ENCODE measurements around the gene CSNK2A1. TPM values are rescaled to one million over a fixed set of nuclear protein-coding genes. Genes with fewer than 3 reads are reported as not detected.
"Not testable (repeated sequence)": the region's sequence is repeated elsewhere in the genome, so short reads cannot be mapped to it uniquely, and the experiment has no call there.

CSNK2A1 gene
- polyA plus RNA-seq, 1 experiment, result 136 TPM

DNA sequence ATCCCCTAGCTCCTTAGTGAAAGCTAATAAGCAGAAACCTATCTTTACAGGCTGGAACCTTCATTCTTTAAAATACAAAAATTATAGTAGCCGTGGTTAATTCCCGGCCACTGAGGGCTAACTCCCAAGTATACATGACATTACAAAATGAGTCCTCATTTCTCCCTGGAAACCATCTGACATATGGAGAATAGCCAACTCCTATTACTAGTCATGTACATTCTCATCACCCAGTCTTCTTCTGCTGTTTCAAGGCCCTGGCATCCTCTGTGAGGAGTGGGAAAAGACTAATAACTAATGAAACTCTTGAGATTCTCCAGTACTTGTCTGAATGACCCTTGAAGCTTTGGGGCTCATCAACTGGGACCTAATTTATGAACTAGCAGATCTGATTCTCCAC is 30.2 kb downstream of the CSNK2A1 start:
- CTCF ChIA-PET, result no interaction called here
- Histone ChIP-seq H3K27ac (ENCODE audit: low read depth, low read length) (no peak overlapping the region), H3K4me3 (ENCODE audit: low read depth, low read length) (no peak overlapping the region), H3K9me3 (ENCODE audit: control insufficient read depth, insufficient read depth, low read length) (no peaks in the 10 kb centered on the region), H3K27me3 (ENCODE audit: control insufficient read depth, insufficient read depth, low read length) (no peaks in the 10 kb centered on the region)
- POLR2A ChIA-PET, result no interaction called here
- TF ChIP-seq, protein P1, sequence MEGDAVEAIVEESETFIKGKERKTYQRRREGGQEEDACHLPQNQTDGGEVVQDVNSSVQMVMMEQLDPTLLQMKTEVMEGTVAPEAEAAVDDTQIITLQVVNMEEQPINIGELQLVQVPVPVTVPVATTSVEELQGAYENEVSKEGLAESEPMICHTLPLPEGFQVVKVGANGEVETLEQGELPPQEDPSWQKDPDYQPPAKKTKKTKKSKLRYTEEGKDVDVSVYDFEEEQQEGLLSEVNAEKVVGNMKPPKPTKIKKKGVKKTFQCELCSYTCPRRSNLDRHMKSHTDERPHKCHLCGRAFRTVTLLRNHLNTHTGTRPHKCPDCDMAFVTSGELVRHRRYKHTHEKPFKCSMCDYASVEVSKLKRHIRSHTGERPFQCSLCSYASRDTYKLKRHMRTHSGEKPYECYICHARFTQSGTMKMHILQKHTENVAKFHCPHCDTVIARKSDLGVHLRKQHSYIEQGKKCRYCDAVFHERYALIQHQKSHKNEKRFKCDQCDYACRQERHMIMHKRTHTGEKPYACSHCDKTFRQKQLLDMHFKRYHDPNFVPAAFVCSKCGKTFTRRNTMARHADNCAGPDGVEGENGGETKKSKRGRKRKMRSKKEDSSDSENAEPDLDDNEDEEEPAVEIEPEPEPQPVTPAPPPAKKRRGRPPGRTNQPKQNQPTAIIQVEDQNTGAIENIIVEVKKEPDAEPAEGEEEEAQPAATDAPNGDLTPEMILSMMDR (IDR thresholded peaks at IDR 0.05; ENCODE audit: low read depth, low read length), result no peak
- DNase-seq (ENCODE audit: low read depth, low spot score), result no peak

DNA sequence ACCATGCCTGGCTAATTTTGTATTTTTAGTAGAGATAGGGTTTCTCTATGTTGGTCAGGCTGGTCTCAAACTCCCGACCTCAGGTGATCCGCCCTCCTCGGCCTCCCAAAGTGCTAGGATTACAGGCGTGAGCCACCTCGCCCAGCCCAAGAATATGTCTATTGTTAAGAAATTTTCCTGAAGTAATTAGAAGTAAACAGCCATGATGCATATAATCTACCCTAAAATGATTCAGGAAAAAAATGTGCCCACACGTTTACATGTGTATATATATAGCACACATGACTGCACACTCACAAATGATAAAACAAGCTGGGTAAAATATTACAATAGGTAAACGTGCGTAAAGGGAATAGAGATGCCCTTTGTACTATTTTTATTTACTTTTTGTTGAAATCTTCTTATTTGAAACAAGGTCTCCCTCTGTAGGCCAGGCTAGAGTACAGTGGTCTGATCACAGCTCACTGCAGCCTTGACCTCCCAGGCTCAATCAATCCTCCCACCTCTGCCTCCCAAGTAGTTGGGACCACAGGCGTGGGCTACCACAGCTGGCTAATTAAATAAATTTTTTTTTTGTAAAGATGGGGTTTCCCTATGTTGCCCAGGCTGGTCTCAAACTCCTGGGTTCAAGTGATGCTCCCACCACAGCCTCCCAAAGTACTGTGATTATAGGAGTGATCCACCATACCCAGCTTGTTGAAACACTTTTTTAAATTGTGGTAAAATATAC is 33.1 kb downstream of the CSNK2A1 start:
- H3K27me3 ChIP-seq (ENCODE audit: control insufficient read depth, insufficient read depth, low read length); POLR2A ChIA-PET; H3K9me3 ChIP-seq (ENCODE audit: control insufficient read depth, insufficient read depth, low read length); H3K4me3 ChIP-seq (ENCODE audit: low read depth, low read length); DNase-seq (ENCODE audit: low read depth, low spot score); H3K27ac ChIP-seq (ENCODE audit: low read depth, low read length): not testable (repeated sequence)
- CTCF ChIA-PET, result interaction anchor here (1.3 kb wide), 1 partner anchor 31 kb away, joined by 10 read pairs; no protein-coding TSS in a partner anchor

DNA sequence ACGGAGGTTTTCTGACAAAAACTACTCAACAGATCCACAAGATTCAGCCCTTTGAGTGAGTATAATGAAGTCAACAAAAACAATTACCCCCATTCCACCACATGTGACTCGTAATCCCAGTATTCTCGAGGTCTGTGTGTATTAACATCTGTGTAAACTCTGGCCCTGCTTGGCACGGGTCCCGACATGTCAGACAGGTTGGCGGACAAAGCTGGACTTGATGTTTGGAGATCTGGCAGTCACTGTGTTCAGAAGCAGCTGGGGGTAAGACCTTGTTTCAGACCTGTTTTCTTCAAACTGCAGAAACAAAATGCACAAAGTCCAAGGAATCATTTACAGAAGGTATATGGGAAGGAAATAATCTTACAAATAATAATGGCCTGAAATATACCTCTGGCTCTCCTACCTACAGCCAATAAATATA is 35.2 kb downstream of the CSNK2A1 start:
- DNase-seq (ENCODE audit: low read depth, low spot score); H3K9me3 ChIP-seq (ENCODE audit: control insufficient read depth, insufficient read depth, low read length); POLR2A ChIA-PET; H3K4me3 ChIP-seq (ENCODE audit: low read depth, low read length); H3K27me3 ChIP-seq (ENCODE audit: control insufficient read depth, insufficient read depth, low read length): not testable (repeated sequence)
- H3K27ac ChIP-seq (ENCODE audit: low read depth, low read length), result peak overlapping the region; percentile 1
- CTCF ChIA-PET, result interaction anchor here (0.6 to 1.6 kb wide), 4 partner anchors 16 to 167 kb away, joined by 3 to 4 read pairs (median 4); partner anchors contain the start of gene SCRT2

DNA sequence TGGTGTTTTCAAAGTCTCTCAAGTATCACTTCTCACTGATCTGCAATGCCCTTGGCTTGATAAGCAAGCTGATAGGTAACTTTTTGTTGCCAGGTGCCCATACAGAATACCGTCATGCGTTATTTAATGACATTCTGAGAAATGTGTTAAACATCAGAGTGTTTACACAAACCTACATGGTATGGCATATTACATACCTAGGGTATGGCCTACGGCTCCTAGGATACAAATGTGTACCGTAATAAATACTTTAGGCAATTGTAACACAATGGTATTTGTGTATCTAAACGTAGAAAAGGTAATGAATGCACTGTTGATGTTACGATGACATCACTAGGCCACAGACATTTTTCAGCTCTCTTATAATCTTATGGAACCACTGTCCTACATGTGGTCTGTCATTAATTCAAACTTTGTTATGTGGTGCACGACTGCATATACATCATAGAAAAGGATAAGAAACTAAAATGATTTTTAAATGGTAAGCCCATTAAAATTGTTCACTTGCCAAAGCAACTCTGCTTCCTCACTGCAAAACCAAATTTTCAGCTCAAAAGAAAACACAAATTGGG is 35.7 kb downstream of the CSNK2A1 start:
- H3K9me3 ChIP-seq (ENCODE audit: control insufficient read depth, insufficient read depth, low read length), result no peaks in the 10 kb centered on the region
- no peaks in the 10 kb centered on the region for H3K27me3 ChIP-seq (ENCODE audit: control insufficient read depth, insufficient read depth, low read length)
- ChIA-PET CTCF (interaction anchor here (0.5 to 1.6 kb wide), 3 partner anchors 29 to 167 kb away, joined by 4 read pairs; partner anchors contain the start of gene SCRT2), POLR2A (no interaction called here)
- peak overlapping the region; percentile 1 for H3K27ac ChIP-seq (ENCODE audit: low read depth, low read length)
- TF ChIP-seq, protein P1 (IDR thresholded peaks at IDR 0.05; ENCODE audit: low read depth, low read length), result no peak
- H3K4me3 ChIP-seq (ENCODE audit: low read depth, low read length), result no peak overlapping the region
- DNase-seq (ENCODE audit: low read depth, low spot score), result no peak

DNA sequence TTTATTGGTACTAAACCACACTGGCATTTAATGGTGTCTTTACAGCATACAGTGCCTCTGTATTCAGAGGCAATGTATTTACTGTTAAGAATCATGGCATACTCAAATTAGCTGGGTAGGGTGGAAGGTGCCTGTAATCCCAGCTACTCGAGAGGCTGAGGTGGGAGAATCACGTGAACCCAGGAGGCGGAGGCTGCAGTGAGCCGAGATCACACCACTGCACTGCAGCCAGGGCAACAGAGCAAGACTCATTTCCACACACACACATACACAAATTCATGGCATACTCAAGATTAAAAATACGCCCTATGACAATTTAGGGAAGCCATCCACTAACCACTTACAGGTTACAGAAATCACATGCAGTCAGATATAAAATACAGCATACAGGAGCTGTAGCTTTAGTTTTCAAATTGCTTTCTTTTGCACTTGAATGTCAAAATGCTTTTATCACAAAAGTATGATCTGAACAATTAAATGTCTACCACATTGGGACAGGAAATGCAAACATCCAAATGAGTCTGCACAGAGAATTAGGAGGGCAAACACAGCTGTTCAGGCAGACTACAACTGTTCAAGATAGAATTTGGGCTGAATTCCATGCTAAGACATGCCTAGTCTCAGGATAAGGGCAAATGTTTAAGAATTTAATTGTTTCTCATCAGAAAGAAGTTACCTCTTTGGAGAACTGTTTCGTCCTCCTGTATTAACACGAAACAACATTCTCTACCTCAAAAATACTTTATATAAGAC is 36.4 kb downstream of the CSNK2A1 start:
- POLR2A ChIA-PET, result no interaction called here
- TF ChIP-seq, protein P1 (IDR thresholded peaks at IDR 0.05; ENCODE audit: low read depth, low read length), result no peak
- Histone ChIP-seq H3K4me3 (ENCODE audit: low read depth, low read length) (no peak overlapping the region), H3K9me3 (ENCODE audit: control insufficient read depth, insufficient read depth, low read length) (no peaks in the 10 kb centered on the region), H3K27ac (ENCODE audit: low read depth, low read length) (no peak overlapping the region), H3K27me3 (ENCODE audit: control insufficient read depth, insufficient read depth, low read length) (no peaks in the 10 kb centered on the region)
- no peak for DNase-seq (ENCODE audit: low read depth, low spot score)
- CTCF ChIA-PET, result interaction anchor here (1.6 kb wide), 1 partner anchor 138 kb away, joined by 4 read pairs; no protein-coding TSS in a partner anchor

Data from AG04450 (cell line).